Measurements from ENCODE around the gene TC2N.
"Not testable (repeated sequence)": the region's sequence is repeated elsewhere in the genome, so short reads cannot be mapped to it uniquely, and the experiment has no call there.

GRCh38 chr14:91806094-91806493 lies 61.2 kb downstream of the TC2N start:
- TF ChIP-seq POLR2A, CTCF (IDR thresholded peaks at IDR 0.05): not testable (repeated sequence)

Measured in sigmoid colon (tissue), 3 donors.